WERI-Rb-1 (cell line): ENCODE measurements around the gene TMEM187.

Source experiments
- DNase-seq: peaks from one replicate; pipeline ENCODE4 v3.0.0-alpha.2; 2020
- H3K27ac ChIP-seq: fragments of 250-450 bp; sonication (Bioruptor Pico); 2 replicates; pipeline ENCODE4 v1.5.1; 2020; ENCODE audit warnings: mild to moderate bottlenecking, moderate library complexity
- H3K27me3 ChIP-seq: fragments of 250-450 bp; sonication (Bioruptor Pico); 2 replicates; pipeline ENCODE4 v1.5.1; 2021; ENCODE audit warnings: mild to moderate bottlenecking, low read depth, moderate library complexity; ENCODE audit not compliant: insufficient read depth, severe bottlenecking
- H3K36me3 ChIP-seq: fragments of 250-450 bp; sonication (Bioruptor Pico); 2 replicates; pipeline ENCODE4 v1.5.1; 2020; ENCODE audit warnings: mild to moderate bottlenecking, moderate library complexity
- H3K4me3 ChIP-seq: 2 replicates; pipeline ENCODE4 v1.5.1; 2011; ENCODE audit warnings: low read depth, mild to moderate bottlenecking, control low read depth, low read length
- H3K9me3 ChIP-seq: fragments of 250-450 bp; sonication (Bioruptor Pico); 2 replicates; pipeline ENCODE4 v1.5.1; 2021; ENCODE audit warnings: mild to moderate bottlenecking, moderate library complexity; ENCODE audit not compliant: severe bottlenecking
- TF ChIP-seq, protein P1 (sequence below): IDR thresholded peaks from 2 replicates; pipeline ENCODE4 v1.5.1; 2011; ENCODE audit warnings: low read depth, mild to moderate bottlenecking, control low read depth, inconsistent platforms, low read length

Gene TMEM187

GRCh38 chrX:153965406-153965805, 7.1 kb upstream of the TMEM187 start:
- H3K27me3 ChIP-seq: peaks cover 23% of the 10 kb centered on the region
- H3K27ac ChIP-seq: no peak overlapping the region
- no peaks in the 10 kb centered on the region for H3K9me3 ChIP-seq
- no peak for DNase-seq
- H3K36me3 ChIP-seq: peaks cover 90% of the 10 kb centered on the region
- TF ChIP-seq, protein P1, sequence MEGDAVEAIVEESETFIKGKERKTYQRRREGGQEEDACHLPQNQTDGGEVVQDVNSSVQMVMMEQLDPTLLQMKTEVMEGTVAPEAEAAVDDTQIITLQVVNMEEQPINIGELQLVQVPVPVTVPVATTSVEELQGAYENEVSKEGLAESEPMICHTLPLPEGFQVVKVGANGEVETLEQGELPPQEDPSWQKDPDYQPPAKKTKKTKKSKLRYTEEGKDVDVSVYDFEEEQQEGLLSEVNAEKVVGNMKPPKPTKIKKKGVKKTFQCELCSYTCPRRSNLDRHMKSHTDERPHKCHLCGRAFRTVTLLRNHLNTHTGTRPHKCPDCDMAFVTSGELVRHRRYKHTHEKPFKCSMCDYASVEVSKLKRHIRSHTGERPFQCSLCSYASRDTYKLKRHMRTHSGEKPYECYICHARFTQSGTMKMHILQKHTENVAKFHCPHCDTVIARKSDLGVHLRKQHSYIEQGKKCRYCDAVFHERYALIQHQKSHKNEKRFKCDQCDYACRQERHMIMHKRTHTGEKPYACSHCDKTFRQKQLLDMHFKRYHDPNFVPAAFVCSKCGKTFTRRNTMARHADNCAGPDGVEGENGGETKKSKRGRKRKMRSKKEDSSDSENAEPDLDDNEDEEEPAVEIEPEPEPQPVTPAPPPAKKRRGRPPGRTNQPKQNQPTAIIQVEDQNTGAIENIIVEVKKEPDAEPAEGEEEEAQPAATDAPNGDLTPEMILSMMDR: no peak
- no peak overlapping the region for H3K4me3 ChIP-seq

DNA sequence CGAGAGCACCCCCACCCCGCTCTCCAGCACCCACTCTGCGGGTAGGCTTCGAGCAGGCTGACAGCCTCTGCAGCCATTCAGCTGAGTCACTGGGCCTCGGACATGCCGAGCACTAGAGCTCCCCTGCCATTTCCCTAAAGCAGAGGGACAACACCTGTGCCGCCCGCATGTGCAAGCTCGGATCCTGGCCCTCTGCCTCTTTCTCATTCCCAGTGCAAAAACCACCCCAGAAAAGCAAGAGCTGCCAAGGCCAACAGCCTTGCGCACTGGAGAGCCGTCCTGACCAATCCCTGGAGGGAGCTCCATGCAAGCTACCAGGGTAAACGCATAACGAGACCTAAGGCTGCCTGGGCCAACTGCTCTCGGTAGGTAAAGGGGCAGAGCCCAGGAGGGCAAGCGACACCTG, 6.3 kb upstream of the TMEM187 start:
- peaks cover 23% of the 10 kb centered on the region for H3K27me3 ChIP-seq
- H3K36me3 ChIP-seq: peaks cover 89% of the 10 kb centered on the region

GRCh38 chrX:153966841-153967535, 5.6 kb upstream of the TMEM187 start:
- Histone ChIP-seq H3K27me3 (peaks cover 20% of the 10 kb centered on the region), H3K36me3 (peaks cover 86% of the 10 kb centered on the region), H3K27ac (no peak overlapping the region), H3K4me3 (no peak overlapping the region), H3K9me3 (peaks cover 4% of the 10 kb centered on the region)
- TF ChIP-seq, protein P1: no peak
- DNase-seq: no peak

More for the DNA sequence above, 6.3 kb upstream of the TMEM187 start:
- TF ChIP-seq, protein P1: no peak
- H3K27ac ChIP-seq: no peak overlapping the region
- no peak for DNase-seq
- H3K4me3 ChIP-seq: no peak overlapping the region
- H3K9me3 ChIP-seq: no peaks in the 10 kb centered on the region

GRCh38 chrX:153967536-153968224, 4.9 kb upstream of the TMEM187 start:
- Histone ChIP-seq H3K9me3 (peaks cover 4% of the 10 kb centered on the region), H3K27me3 (peaks cover 18% of the 10 kb centered on the region), H3K27ac (peak overlapping the region; percentile 64), H3K36me3 (peaks cover 79% of the 10 kb centered on the region), H3K4me3 (no peak overlapping the region)
- TF ChIP-seq, protein P1: no peak
- DNase-seq: no peak

GRCh38 chrX:153968255-153968654, 4.3 kb upstream of the TMEM187 start:
- peaks cover 16% of the 10 kb centered on the region for H3K27me3 ChIP-seq
- H3K9me3 ChIP-seq: peaks cover 4% of the 10 kb centered on the region
- peak overlapping the region; percentile 64 for H3K27ac ChIP-seq
- peak overlapping the region; percentile 92; the same call in 1 of the 2 replicates for H3K4me3 ChIP-seq
- no peak for DNase-seq
- TF ChIP-seq, protein P1: no peak
- H3K36me3 ChIP-seq: peaks cover 73% of the 10 kb centered on the region
